Calu3 (cell line): ENCODE data around the gene HNRNPAB. TPM values are rescaled to one million over a fixed set of nuclear protein-coding genes. Genes with fewer than 3 reads are reported as not detected.

ENCODE experiments used
- BruUV-seq: library from RNA; stranded (reverse); fragments of 400-500 nt; replicated peaks from 2 replicates; lab custom pipeline; 2021; lab: Mats Ljungman, UMichigan
- CTCF ChIA-PET: fragments of 300-600 bp; sonication (Branson Sonifier 250); formaldehyde crosslinking; loops from one replicate; lab custom pipeline; 2022; ENCODE audit warnings: antibody characterized with exemption; lab: Charles Lee
- DNase-seq: peaks from one replicate; pipeline ENCODE4 v3.0.0; 2022
- H3K27ac Mint-ChIP-seq: one replicate; pipeline ENCODE4 v1.8.0; 2022; ENCODE audit warnings: mixed read lengths; ENCODE audit not compliant: unreplicated experiment
- H3K27me3 Mint-ChIP-seq: one replicate; pipeline ENCODE4 v1.8.0; 2022; ENCODE audit warnings: mixed read lengths; ENCODE audit not compliant: unreplicated experiment
- H3K36me3 Mint-ChIP-seq: one replicate; pipeline ENCODE4 v1.8.0; 2022; ENCODE audit warnings: mild to moderate bottlenecking, moderate library complexity, mixed read lengths; ENCODE audit not compliant: insufficient read depth, unreplicated experiment
- H3K4me1 Mint-ChIP-seq: one replicate; pipeline ENCODE4 v1.8.0; 2022; ENCODE audit warnings: mild to moderate bottlenecking, low read depth, mixed read lengths; ENCODE audit not compliant: unreplicated experiment
- H3K4me3 Mint-ChIP-seq: one replicate; pipeline ENCODE4 v1.8.0; 2022; ENCODE audit warnings: mild to moderate bottlenecking, low read depth, moderate library complexity, mixed read lengths; ENCODE audit not compliant: unreplicated experiment
- H3K9me3 Mint-ChIP-seq: one replicate; pipeline ENCODE4 v1.8.0; 2022; ENCODE audit warnings: low read depth, mixed read lengths; ENCODE audit not compliant: unreplicated experiment
- CTCF ChIP-seq: fragments of 200-600 bp; IDR thresholded peaks from one replicate; pipeline ENCODE4 v1.8.0; 2022; ENCODE audit warnings: antibody characterized with exemption; ENCODE audit not compliant: unreplicated experiment
- intact Hi-C: fragments of 100-400 bp; cut with micrococcal nuclease; formaldehyde crosslinking; loops from one replicate; pipeline ENCODE4 v1.10.0; 2022; ENCODE audit not compliant: unreplicated experiment
- total RNA-seq: library from RNA; stranded (reverse); gene quantifications from 2 replicates; pipeline ENCODE4 v1.2.3, GENCODE V29; 2022

HNRNPAB gene
- total RNA-seq, 1 experiment from 2014 or later: 314 TPM

GRCh38 chr5:178176791-178177190 is 27.5 kb upstream of the HNRNPAB start:
- CTCF ChIA-PET: no interaction called here
- Mint-ChIP-seq H3K4me3 (no peak overlapping the region), H3K27me3 (peaks cover 20% of the 10 kb centered on the region)

DNA sequence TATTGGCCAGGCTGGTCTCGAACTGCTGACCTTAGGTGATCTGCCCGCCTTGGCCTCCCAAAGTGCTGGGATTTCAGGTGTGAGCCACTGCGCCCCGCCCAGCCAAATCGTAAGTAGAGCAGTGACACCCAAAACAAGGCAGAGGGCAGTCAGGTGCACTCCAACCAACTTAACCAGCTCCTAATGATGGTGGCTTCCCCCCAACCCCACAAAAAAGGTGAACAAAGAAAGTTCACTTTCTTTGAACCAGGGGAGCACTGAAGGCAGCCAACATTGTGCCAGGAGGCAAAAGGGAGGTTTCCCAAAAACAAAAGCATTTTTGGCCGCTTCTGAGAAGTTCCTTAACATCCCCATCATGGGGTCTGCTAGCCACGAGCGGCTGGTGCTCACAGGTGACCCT is 26.8 kb upstream of the HNRNPAB start:
- DNase-seq: no peak
- no TSS peak for BruUV-seq
- Mint-ChIP-seq H3K9me3 (peaks cover 3% of the 10 kb centered on the region), H3K4me1 (no peaks in the 10 kb centered on the region), H3K36me3 (no peaks in the 10 kb centered on the region), H3K27me3 (peaks cover 20% of the 10 kb centered on the region), H3K4me3 (no peak overlapping the region), H3K27ac (no peak overlapping the region)
- CTCF ChIA-PET: no interaction called here
- intact Hi-C loops: no loop called here
- no peak for TF ChIP-seq CTCF

More at GRCh38 chr5:178176791-178177190, 27.5 kb upstream of the HNRNPAB start:
- DNase-seq: no peak
- no TSS peak for BruUV-seq
- intact Hi-C loops: no loop called here
- no peak for TF ChIP-seq CTCF
- Mint-ChIP-seq H3K9me3 (peaks cover 3% of the 10 kb centered on the region), H3K27ac (no peak overlapping the region), H3K36me3 (no peaks in the 10 kb centered on the region), H3K4me1 (no peaks in the 10 kb centered on the region)

GRCh38 chr5:178180141-178180863 is 24.0 kb upstream of the HNRNPAB start:
- TF ChIP-seq CTCF: no peak
- Mint-ChIP-seq H3K4me1 (no peaks in the 10 kb centered on the region), H3K27me3 (peaks cover 20% of the 10 kb centered on the region), H3K4me3 (no peak overlapping the region), H3K27ac (no peak overlapping the region), H3K9me3 (peaks cover 3% of the 10 kb centered on the region), H3K36me3 (no peaks in the 10 kb centered on the region)
- DNase-seq: no peak
- CTCF ChIA-PET: interaction anchor here (1.0 kb wide), 1 partner anchor 10 kb away, joined by 3 read pairs; no protein-coding TSS in a partner anchor
- BruUV-seq: no TSS peak
- intact Hi-C loops: no loop called here

DNA sequence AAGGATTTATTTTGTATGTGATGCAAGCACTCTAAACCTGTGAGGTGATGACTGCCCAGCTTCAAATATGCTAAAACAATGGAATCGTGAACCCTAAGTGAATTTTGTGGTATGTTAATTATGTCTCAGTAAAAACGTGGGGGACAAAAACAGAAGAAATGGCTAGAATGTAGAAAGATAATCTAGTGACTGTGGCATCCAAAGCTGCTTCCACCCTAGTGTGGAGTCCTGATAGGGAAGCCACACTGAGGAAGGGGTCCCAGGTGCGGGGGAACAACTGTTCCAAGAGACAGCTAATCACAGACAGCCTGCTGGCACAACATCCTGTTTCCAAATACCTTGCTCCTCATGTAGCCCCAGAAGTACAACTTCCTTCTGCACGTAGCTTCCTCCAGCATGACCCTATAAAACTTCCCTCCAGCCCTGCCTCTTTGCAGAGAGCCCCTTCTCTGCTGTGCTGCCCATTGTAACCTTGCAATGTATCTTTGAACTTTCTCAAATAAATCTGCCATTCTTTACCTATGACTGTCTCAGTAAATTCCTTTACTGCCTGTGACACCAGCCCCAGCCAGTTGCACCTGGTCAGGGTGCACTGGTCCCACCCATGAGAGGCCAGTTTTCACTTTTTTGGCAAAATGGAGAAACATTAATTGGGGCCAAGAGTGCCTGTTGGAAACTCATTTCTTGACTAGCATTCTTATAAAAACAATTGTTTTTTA is 22.0 kb upstream of the HNRNPAB start:
- CTCF ChIA-PET: no interaction called here

More for the DNA sequence above, 22.0 kb upstream of the HNRNPAB start:
- no TSS peak for BruUV-seq
- DNase-seq: no peak
- Mint-ChIP-seq H3K4me1 (no peaks in the 10 kb centered on the region), H3K36me3 (no peaks in the 10 kb centered on the region), H3K27ac (no peak overlapping the region), H3K4me3 (no peak overlapping the region), H3K27me3 (peaks cover 19% of the 10 kb centered on the region), H3K9me3 (peaks cover 3% of the 10 kb centered on the region)
- no peak for TF ChIP-seq CTCF
- intact Hi-C loops: no loop called here
